Measurements from ENCODE around the gene LINC00305. TPM values are rescaled to one million over a fixed set of nuclear protein-coding genes. Genes with fewer than 3 reads are reported as not detected.

LINC00305 gene
- polyA plus RNA-seq, 1 donor (not counting 4 experiments of a cell fraction or from before 2014, with no cell fraction given): not detected

DNA sequence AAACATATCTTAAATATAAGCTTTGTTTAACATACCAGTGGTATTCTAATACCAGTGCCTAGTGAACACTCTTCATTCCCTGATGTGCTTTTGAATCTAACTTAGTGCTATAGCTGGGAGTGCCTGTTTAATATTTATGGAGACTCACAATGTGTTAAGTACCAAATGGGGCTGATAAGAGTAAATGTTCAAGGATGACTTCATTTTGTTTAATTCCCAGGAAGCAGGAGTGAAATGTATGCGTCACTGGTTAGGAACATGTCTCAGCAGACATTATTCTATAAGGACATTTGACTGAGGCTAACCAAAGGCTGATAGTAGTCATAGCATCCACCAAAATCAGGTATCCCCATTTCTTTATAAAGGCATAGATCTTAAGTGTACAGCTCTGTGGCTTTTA is 31.7 kb upstream of the LINC00305 start:
- no peaks in the 10 kb centered on the region for H3K27me3 ChIP-seq (ENCODE audit: control insufficient read depth, extremely low read depth, insufficient read depth, low read length)

DNA sequence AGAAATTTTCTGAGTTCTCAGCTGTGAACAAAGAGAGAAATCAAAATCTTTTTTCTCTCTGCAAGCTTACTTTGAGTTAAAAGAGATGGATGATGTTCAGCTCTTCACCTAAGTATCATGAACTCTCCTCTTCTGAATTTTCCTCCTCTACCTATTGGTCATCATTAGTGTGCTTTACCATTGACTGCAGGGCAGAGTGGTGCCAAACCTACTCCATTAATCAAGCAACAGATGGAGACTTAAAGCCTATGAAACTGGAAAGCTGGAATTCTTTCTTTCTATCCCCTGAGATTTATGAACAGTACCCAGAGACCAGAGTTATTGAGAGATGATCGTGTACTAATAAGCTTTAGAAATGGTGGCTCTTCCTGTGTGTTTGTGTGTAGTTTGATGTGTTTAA is 31.3 kb upstream of the LINC00305 start:
- H2AFZ ChIP-seq (ENCODE audit: control insufficient read depth, low read length): no peak overlapping the region
- H3K27me3 ChIP-seq (ENCODE audit: control insufficient read depth, extremely low read depth, insufficient read depth, low read length): no peaks in the 10 kb centered on the region
- H3K9me3 ChIP-seq (ENCODE audit: control insufficient read depth, low read depth, low read length): no peaks in the 10 kb centered on the region
- no peak for DNase-seq (ENCODE audit: low read depth, low spot score)
- H3K27ac ChIP-seq (ENCODE audit: control insufficient read depth, insufficient read depth, low read length): no peak overlapping the region
- H3K79me2 ChIP-seq (ENCODE audit: control insufficient read depth, insufficient read depth, low read length): no peaks in the 10 kb centered on the region
- no peak overlapping the region for H3K4me2 ChIP-seq (ENCODE audit: control insufficient read depth, extremely low read depth, insufficient read depth, low read depth, low read length)
- dilution Hi-C loops (cut with MboI; ENCODE audit: extremely low pct_ligation_motif_present, low sequenced_read_pairs): no loop called here
- no peak for FAIRE-seq
- no peaks in the 10 kb centered on the region for H3K9me1 ChIP-seq (ENCODE audit: control insufficient read depth, extremely low read depth, insufficient read depth, low read length)
- no peaks in the 10 kb centered on the region for H3K36me3 ChIP-seq (ENCODE audit: control insufficient read depth in 2 of 2, extremely low read depth in 1 of 2, insufficient read depth in 2 of 2, low read length in 2 of 2)
- no peaks in the 10 kb centered on the region for H3K4me1 ChIP-seq (ENCODE audit: control insufficient read depth, extremely low read depth, insufficient read depth, low read length)
- no peaks in the 10 kb centered on the region for H4K20me1 ChIP-seq (ENCODE audit: control insufficient read depth, extremely low read depth, insufficient read depth, low read length)
- no peak overlapping the region for H3K9ac ChIP-seq (ENCODE audit: control insufficient read depth, extremely low read depth, insufficient read depth, low read length)
- H3K4me3 ChIP-seq (ENCODE audit: control insufficient read depth in 2 of 3, extremely low read depth in 1 of 3, insufficient read depth in 2 of 3, low read depth in 1 of 3, low read length in 3 of 3): no peak overlapping the region
- TF ChIP-seq EZH2 (IDR thresholded peaks at IDR 0.05; ENCODE audit: low read length): no peak
- TF ChIP-seq, protein P1, sequence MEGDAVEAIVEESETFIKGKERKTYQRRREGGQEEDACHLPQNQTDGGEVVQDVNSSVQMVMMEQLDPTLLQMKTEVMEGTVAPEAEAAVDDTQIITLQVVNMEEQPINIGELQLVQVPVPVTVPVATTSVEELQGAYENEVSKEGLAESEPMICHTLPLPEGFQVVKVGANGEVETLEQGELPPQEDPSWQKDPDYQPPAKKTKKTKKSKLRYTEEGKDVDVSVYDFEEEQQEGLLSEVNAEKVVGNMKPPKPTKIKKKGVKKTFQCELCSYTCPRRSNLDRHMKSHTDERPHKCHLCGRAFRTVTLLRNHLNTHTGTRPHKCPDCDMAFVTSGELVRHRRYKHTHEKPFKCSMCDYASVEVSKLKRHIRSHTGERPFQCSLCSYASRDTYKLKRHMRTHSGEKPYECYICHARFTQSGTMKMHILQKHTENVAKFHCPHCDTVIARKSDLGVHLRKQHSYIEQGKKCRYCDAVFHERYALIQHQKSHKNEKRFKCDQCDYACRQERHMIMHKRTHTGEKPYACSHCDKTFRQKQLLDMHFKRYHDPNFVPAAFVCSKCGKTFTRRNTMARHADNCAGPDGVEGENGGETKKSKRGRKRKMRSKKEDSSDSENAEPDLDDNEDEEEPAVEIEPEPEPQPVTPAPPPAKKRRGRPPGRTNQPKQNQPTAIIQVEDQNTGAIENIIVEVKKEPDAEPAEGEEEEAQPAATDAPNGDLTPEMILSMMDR (optimal IDR thresholded peaks at IDR 0.05 in 1 of 3, IDR thresholded peaks at IDR 0.05 in 1 of 3, conservative IDR thresholded peaks at IDR 0.05 in 1 of 3; ENCODE audit: extremely low read depth in 1 of 3, insufficient read depth in 2 of 3, low read length in 3 of 3): no peak

More for the DNA sequence above, 31.7 kb upstream of the LINC00305 start:
- TF ChIP-seq EZH2 (IDR thresholded peaks at IDR 0.05; ENCODE audit: low read length): no peak
- TF ChIP-seq, protein P1 (optimal IDR thresholded peaks at IDR 0.05 in 1 of 3, IDR thresholded peaks at IDR 0.05 in 1 of 3, conservative IDR thresholded peaks at IDR 0.05 in 1 of 3; ENCODE audit: extremely low read depth in 1 of 3, insufficient read depth in 2 of 3, low read length in 3 of 3): no peak
- Histone ChIP-seq H2AFZ (ENCODE audit: control insufficient read depth, low read length) (no peak overlapping the region), H3K27ac (ENCODE audit: control insufficient read depth, insufficient read depth, low read length) (no peak overlapping the region), H3K9me3 (ENCODE audit: control insufficient read depth, low read depth, low read length) (no peaks in the 10 kb centered on the region), H3K79me2 (ENCODE audit: control insufficient read depth, insufficient read depth, low read length) (no peaks in the 10 kb centered on the region), H3K4me3 (ENCODE audit: control insufficient read depth in 2 of 3, extremely low read depth in 1 of 3, insufficient read depth in 2 of 3, low read depth in 1 of 3, low read length in 3 of 3) (no peak overlapping the region), H3K9ac (ENCODE audit: control insufficient read depth, extremely low read depth, insufficient read depth, low read length) (no peak overlapping the region), H3K9me1 (ENCODE audit: control insufficient read depth, extremely low read depth, insufficient read depth, low read length) (no peaks in the 10 kb centered on the region), H3K4me2 (ENCODE audit: control insufficient read depth, extremely low read depth, insufficient read depth, low read depth, low read length) (no peak overlapping the region), H4K20me1 (ENCODE audit: control insufficient read depth, extremely low read depth, insufficient read depth, low read length) (no peaks in the 10 kb centered on the region), H3K36me3 (ENCODE audit: control insufficient read depth in 2 of 2, extremely low read depth in 1 of 2, insufficient read depth in 2 of 2, low read length in 2 of 2) (no peaks in the 10 kb centered on the region), H3K4me1 (ENCODE audit: control insufficient read depth, extremely low read depth, insufficient read depth, low read length) (no peaks in the 10 kb centered on the region)
- FAIRE-seq: no peak
- DNase-seq (ENCODE audit: low read depth, low spot score): no peak
- dilution Hi-C loops (cut with MboI; ENCODE audit: extremely low pct_ligation_motif_present, low sequenced_read_pairs): no loop called here
